Aorta (tissue), 5 donors: ENCODE data around the gene KDM2B. TPM values are rescaled to one million over a fixed set of nuclear protein-coding genes. Genes with fewer than 3 reads are reported as not detected.
A peak's percentile ranks its signal among the peaks of the same experiment; 100 is the strongest.

Source experiments
- ATAC-seq: fragments of 200-7000 bp; cut with Tn5 transposase; one replicate; pipeline ENCODE4 v1.9.1; 2022; ENCODE audit warnings: moderate library complexity; ENCODE audit not compliant: low FRiP score
- DNase-seq, 2 donors: peaks; one replicate each; pipeline ENCODE4 v3.0.0-alpha.2; 2020
- H3K27ac ChIP-seq, 2 donors: one replicate each; pipeline ENCODE4 v1.5.1; 2013; ENCODE audit warnings: low read length in 2 of 2, mild to moderate bottlenecking in 2 of 2, moderate library complexity in 2 of 2, control low read depth in 1 of 2, inconsistent platforms in 1 of 2, low read depth in 1 of 2
- H3K27me3 ChIP-seq, 2 donors: one replicate each; pipeline ENCODE4 v1.6.1; 2013; ENCODE audit warnings: control low read depth in 1 of 2, low read length in 1 of 2, mild to moderate bottlenecking in 1 of 2, moderate library complexity in 1 of 2; ENCODE audit not compliant: insufficient read depth in 2 of 2, control insufficient read depth in 1 of 2
- H3K36me3 ChIP-seq, 2 donors: one replicate each; pipeline ENCODE4 v1.6.1; 2013; ENCODE audit warnings: control low read depth in 1 of 2, low read length in 1 of 2, mild to moderate bottlenecking in 1 of 2; ENCODE audit not compliant: insufficient read depth in 2 of 2, control insufficient read depth in 1 of 2
- H3K4me1 ChIP-seq, 2 donors: one replicate each; pipeline ENCODE4 v1.6.1; 2013; ENCODE audit warnings: low read length in 2 of 2, control low read depth in 1 of 2, mild to moderate bottlenecking in 1 of 2, moderate library complexity in 1 of 2; ENCODE audit not compliant: insufficient read depth in 2 of 2, control insufficient read depth in 1 of 2
- H3K4me3 ChIP-seq, 2 donors: one replicate each; pipeline ENCODE4 v1.5.1; 2013; ENCODE audit warnings: low read length in 2 of 2, control low read depth in 1 of 2, mild to moderate bottlenecking in 1 of 2
- H3K9me3 ChIP-seq: one replicate; pipeline ENCODE4 v1.6.1; 2013; ENCODE audit warnings: mild to moderate bottlenecking, low read length; ENCODE audit not compliant: control insufficient read depth
- WGBS, 2 donors: extraction: QIAGEN DNeasy Blood & Tissue Kit; methylation state at CpG; one replicate each; pipeline ENCODE4 v1.1.7; 2013; 5-methylcytosine and 5-hydroxymethylcytosine counted together
- intact Hi-C, 2 donors: fragments of 100-400 bp; cut with DNase I; formaldehyde crosslinking; loops; one replicate each; pipeline versions ENCODE4 v1.14.2 to v1.15.0; 2022
- long read RNA-seq, 2 donors: library from polyadenylated mRNA; unstranded; transcript quantifications; one replicate each; pipeline ENCODE4 v2.0.0, GENCODE V29; 2020 to 2021
- polyA plus RNA-seq, 2 donors: library from polyadenylated mRNA; stranded (reverse); fragments of 200-250 nt; gene quantifications; one replicate each; pipeline ENCODE4 v1.2.3, GENCODE V29; 2013
- total RNA-seq, 2 donors: library from RNA; stranded (reverse); fragmentation: NEBNext Ultra II Directional; extraction: Animal tissue kit (Norgen Biotek cat#: 25700); gene quantifications; one replicate each; pipeline ENCODE4 v1.2.1, GENCODE V29; 2021
- donor health status: healthy with polysubstance abuse.
- donor health status: Bipolar disorder and iron deficiency.
- donor health status: DM: no; HTN: no; CAD: no.
- donor health status: DM: no; HTN: no; CAD: no.
- donor health status: DM: yes; HTN: yes; CAD: no.

The KDM2B gene
- 10 to 100 TPM; 12.8 to 28.0 TPM for total RNA-seq
- polyA plus RNA-seq: 10 to 100 TPM in 1 of 2 donors, 1 to 10 TPM in 1; 8.0 to 15.7 TPM
- long read RNA-seq, donor 1, partial matches to known transcripts: 5 of 7 reads
- long read RNA-seq, donor 1, other reads (novel, unspliced or antisense): 2 of 7 reads
- long read RNA-seq, donor 2, partial matches to known transcripts: 2 of 13 reads
- long read RNA-seq, donor 2, other reads (novel, unspliced or antisense): 10 of 13 reads

GRCh38 chr12:121580959-121581685 lies at the start of gene KDM2B:
Gene KDM2B (minus strand): TSS chr12:121581023. CDS start chr12:121580911, 112 bp downstream.
- H3K27me3 ChIP-seq: no peaks in the 10 kb centered on the region
- peak within 1 kb of the TSS; percentile 89 to 95 for H3K4me3 ChIP-seq
- no peaks in the 10 kb centered on the region for H3K9me3 ChIP-seq
- H3K36me3 ChIP-seq: no peaks in the 10 kb centered on the region
- intact Hi-C loops: loop anchor here in 1 of 2 donors (5.0 kb wide), 2 partner anchors 46 to 79 kb away; partner anchors contain the start of gene ORAI1
- 24 to 33% methylated on average over 23 of the region's 23 CpGs for WGBS, 2 donors
- DNase-seq: peak in 1 of 2 donors; percentile 71
- peaks cover 0 to 6% of the 10 kb centered on the region in 2 donors for H3K4me1 ChIP-seq
- peak within 1 kb of the TSS in 1 of 2 donors; percentile 80 for H3K27ac ChIP-seq
- peak; percentile 65 for ATAC-seq

GRCh38 chr12:121628536-121628935 lies 47.7 kb upstream of the KDM2B start:
- ATAC-seq: no peak
- intact Hi-C loops: loop anchor here (5.0 kb wide), 3 partner anchors 44 to 76 kb away; partner anchors contain the start of gene KDM2B (in 1 of the 2)
- H3K27ac ChIP-seq: no peak overlapping the region

GRCh38 chr12:121628037-121628436 lies 47.2 kb upstream of the KDM2B start:
- no peak overlapping the region for H3K27ac ChIP-seq
- H3K4me1 ChIP-seq: no peaks in the 10 kb centered on the region
- DNase-seq (no peak), ATAC-seq (no peak)
- intact Hi-C loops: loop anchor here (5.0 kb wide), 3 partner anchors 44 to 76 kb away; partner anchors contain the start of gene KDM2B (in 1 of the 2)
- no peak overlapping the region for H3K4me3 ChIP-seq
- 77 to 81% methylated on average over 8 of the region's 8 CpGs for WGBS, 2 donors
- no peaks in the 10 kb centered on the region for H3K36me3 ChIP-seq
- H3K27me3 ChIP-seq: no peaks in the 10 kb centered on the region
- no peaks in the 10 kb centered on the region for H3K9me3 ChIP-seq

More at GRCh38 chr12:121628536-121628935, 47.7 kb upstream of the KDM2B start:
- 93% methylated on average over 5 of the region's 5 CpGs for WGBS, 2 donors
- Histone ChIP-seq H3K4me3 (no peak overlapping the region), H3K27me3 (no peaks in the 10 kb centered on the region), H3K9me3 (no peaks in the 10 kb centered on the region), H3K4me1 (no peaks in the 10 kb centered on the region), H3K36me3 (no peaks in the 10 kb centered on the region)
- no peak for DNase-seq

DNA sequence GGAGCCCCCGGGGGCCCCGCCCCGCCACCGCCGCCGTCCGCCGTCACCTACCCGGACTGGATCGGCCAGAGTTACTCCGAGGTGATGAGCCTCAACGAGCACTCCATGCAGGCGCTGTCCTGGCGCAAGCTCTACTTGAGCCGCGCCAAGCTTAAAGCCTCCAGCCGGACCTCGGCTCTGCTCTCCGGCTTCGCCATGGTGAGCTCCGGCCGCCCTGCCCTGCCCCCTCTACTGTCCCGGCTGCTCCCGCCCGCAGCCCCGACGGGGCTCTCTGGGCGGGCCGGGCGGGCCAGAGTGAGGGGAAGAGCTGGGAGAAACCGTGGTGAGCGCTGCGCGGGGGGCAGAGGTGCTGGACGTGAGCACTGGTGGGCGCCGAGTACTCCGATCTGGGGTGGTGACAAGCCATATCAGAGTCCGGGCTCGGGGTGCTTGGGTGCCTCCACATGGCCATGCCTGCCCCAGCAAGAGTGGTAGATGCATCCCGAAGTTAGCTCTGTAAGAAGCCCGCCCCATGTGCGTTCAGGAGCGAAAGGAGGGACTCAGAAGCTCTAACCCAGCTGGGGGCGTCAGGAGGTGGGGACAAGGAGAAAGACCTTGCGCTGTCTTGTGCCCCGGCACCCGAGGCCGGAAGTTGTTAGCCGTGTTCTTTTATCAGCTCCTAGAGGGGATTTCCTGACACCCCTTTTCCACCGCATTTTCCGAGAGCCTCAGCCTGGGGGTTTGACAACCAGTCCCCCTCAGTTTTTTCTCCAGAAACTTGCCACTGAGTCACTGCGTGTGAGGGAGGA lies 46.2 kb upstream of the KDM2B start:
- DNase-seq: peak; percentile 73 to 88
- intact Hi-C loops: loop anchor here (2.0 to 5.0 kb wide), 4 partner anchors 45 to 75 kb away; partner anchors contain the start of gene KDM2B (in 1 of the 2)
- WGBS, 2 donors: 1 to 2% methylated on average over 39 to 53 of the region's 53 CpGs
- Histone ChIP-seq H3K4me3 (peak overlapping the region; percentile 21 to 49), H3K4me1 (no peaks in the 10 kb centered on the region), H3K9me3 (no peaks in the 10 kb centered on the region), H3K27ac (peak overlapping the region in 1 of 2 donors; percentile 67), H3K36me3 (no peaks in the 10 kb centered on the region), H3K27me3 (no peaks in the 10 kb centered on the region)
- peak; percentile 68 for ATAC-seq

- H3K36me3 ChIP-seq: no peaks in the 10 kb centered on the region
- H3K27ac ChIP-seq: peak within 1 kb of the TSS in 1 of 2 donors; percentile 72
- 1 to 2% methylated on average over 43 to 92 of the region's 92 CpGs for WGBS, 2 donors
- H3K27me3 ChIP-seq: no peaks in the 10 kb centered on the region
- H3K4me3 ChIP-seq: peak within 1 kb of the TSS; percentile 21 to 49
- no peaks in the 10 kb centered on the region for H3K4me1 ChIP-seq
- ATAC-seq (peak; percentile 94), DNase-seq (peak; percentile 98 to 99)
- no peaks in the 10 kb centered on the region for H3K9me3 ChIP-seq
- intact Hi-C loops: loop anchor here (2.0 to 5.0 kb wide), 4 partner anchors 44 to 74 kb away; partner anchors contain the start of gene KDM2B (in 1 of the 2)
Measured at GRCh38 chr12:121626087-121626852, 45.4 kb upstream of the KDM2B start, which contains the start of gene ORAI1. Gene ORAI1 (plus strand): TSS chr12:121626530.

DNA sequence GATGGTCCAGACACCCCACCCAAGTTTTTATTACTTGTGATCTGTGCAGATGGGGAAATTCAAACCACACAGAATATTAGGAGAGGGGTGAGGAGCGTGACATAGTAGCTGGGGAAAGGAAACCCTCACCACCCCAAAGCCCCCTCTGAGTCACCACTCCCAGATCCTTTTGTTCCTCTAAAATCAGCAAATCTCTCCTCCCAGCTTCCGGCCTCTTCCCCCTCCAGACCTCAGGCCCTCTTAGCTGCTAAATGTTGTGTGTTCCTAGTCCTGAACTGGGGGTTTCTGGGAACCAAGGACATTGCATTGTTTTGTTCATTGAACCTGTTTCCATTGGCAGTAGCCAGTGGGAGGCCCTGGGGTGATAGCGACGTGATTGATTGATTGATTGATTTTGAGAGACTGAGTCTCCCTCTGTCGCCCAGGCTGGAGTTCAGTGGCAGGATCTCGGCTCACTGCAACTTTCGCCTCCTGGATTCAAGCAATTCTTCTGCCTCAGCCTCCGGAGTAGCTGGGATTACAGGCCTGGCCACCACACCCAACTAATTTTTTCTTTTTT lies 39.6 kb upstream of the KDM2B start:
- peak; percentile 8 for ATAC-seq
- intact Hi-C loops: no loop called here
- Histone ChIP-seq H3K27ac (no peak overlapping the region), H3K4me1 (no peaks in the 10 kb centered on the region), H3K36me3 (no peaks in the 10 kb centered on the region), H3K4me3 (no peak overlapping the region), H3K27me3 (no peaks in the 10 kb centered on the region), H3K9me3 (no peaks in the 10 kb centered on the region)
- 89 to 90% methylated on average over 8 of the region's 8 CpGs for WGBS, 2 donors
- no peak for DNase-seq

DNA sequence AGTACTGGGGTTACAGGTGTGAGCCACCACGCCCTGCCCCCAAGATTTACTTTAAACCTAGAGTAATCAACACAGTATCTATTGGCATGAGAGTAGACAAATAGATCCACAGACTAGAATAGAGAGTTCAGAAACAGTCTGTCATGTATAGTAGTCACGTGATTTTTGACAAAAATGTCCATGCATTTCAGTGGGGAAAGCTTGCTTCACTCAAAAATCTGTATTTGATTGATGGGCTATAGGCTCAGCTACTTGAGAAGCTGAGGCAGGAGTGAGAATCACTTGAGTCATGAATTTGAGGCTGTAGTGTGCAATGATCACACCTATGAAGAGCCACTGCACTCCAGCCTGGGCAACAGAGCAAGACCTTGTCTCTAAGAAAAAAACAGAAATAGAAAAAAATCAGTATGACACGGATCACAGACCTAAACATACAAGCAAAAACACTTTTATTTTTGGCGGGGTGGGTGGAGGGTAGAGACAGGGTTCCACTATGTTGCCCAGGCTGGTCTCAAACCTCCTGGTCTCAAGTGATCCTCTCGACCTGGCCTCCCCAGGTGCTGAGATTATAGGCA lies 37.9 kb upstream of the KDM2B start:
- no peak for DNase-seq
- 87 to 89% methylated on average over 5 of the region's 5 CpGs for WGBS, 2 donors
- intact Hi-C loops: no loop called here

More for the DNA sequence above, 37.9 kb upstream of the KDM2B start:
- no peak for ATAC-seq
- H3K4me1 ChIP-seq: no peaks in the 10 kb centered on the region
- no peaks in the 10 kb centered on the region for H3K36me3 ChIP-seq
- no peaks in the 10 kb centered on the region for H3K27me3 ChIP-seq
- H3K27ac ChIP-seq: no peak overlapping the region
- H3K4me3 ChIP-seq: no peak overlapping the region
- H3K9me3 ChIP-seq: no peaks in the 10 kb centered on the region
